Endothelial cell of umbilical vein (primary cell): Measurements from ENCODE around the gene CRACR2A. TPM values are rescaled to one million over a fixed set of nuclear protein-coding genes. Genes with fewer than 3 reads are reported as not detected.

Source experiments
- BruUV-seq: library from RNA; stranded (reverse); fragments of 400-500 nt; replicated peaks from 2 replicates; lab custom pipeline; 2021; lab: Mats Ljungman, UMichigan
- CTCF ChIA-PET: fragments of 300-600, 350-600 bp; sonication (Branson Sonifier 250); formaldehyde crosslinking; loops from one replicate; lab custom pipeline; 2021; ENCODE audit warnings: antibody characterized with exemption, inconsistent platforms; lab: Charles Lee
- POLR2A ChIA-PET: fragments of 300-600, 350-600 bp; sonication (Branson Sonifier 250); formaldehyde crosslinking; loops from one replicate; lab custom pipeline; 2021; ENCODE audit warnings: antibody characterized with exemption, inconsistent platforms; lab: Charles Lee
- DNase-seq: peaks from one replicate; pipeline ENCODE4 v3.0.0-alpha.2; 2011; ENCODE audit warnings: low read depth, low spot score
- FAIRE-seq: peaks from 2 replicates; lab custom pipeline; 2011; peaks lifted over from hg19 to GRCh38; lab: Jason Lieb, UNC
- H2AFZ ChIP-seq: 2 replicates; pipeline ENCODE4 v1.6.0; 2012; ENCODE audit warnings: low read depth, low read length, control low read depth, inconsistent platforms
- H3K27ac ChIP-seq: 2 replicates; pipeline ENCODE4 v1.5.1; 2011; ENCODE audit warnings: low read depth, mild to moderate bottlenecking, control low read depth, low read length, moderate library complexity; ENCODE audit not compliant: insufficient read depth
- H3K27me3 ChIP-seq, 2 experiments: 2 replicates each; pipeline versions ENCODE4 v1.6.0 to v1.6.1; 2011; ENCODE audit warnings: low read length in 2 of 2, mixed read lengths in 1 of 2; ENCODE audit not compliant: control insufficient read depth in 2 of 2, insufficient read depth in 2 of 2
- H3K36me3 ChIP-seq, 2 experiments: 2 replicates in 1 of 2; 3 replicates in 1 of 2; pipeline ENCODE4 v1.5.1; 2011; ENCODE audit warnings: low read length in 2 of 2, mild to moderate bottlenecking in 1 of 2, moderate library complexity in 1 of 2; ENCODE audit not compliant: control insufficient read depth in 2 of 2, insufficient read depth in 2 of 2; ENCODE audit errors: extremely low read depth in 1 of 2
- H3K4me1 ChIP-seq: 3 replicates; pipeline ENCODE4 v1.5.1; 2011; ENCODE audit warnings: mild to moderate bottlenecking, low read length; ENCODE audit not compliant: control insufficient read depth, insufficient read depth; ENCODE audit errors: extremely low read depth
- H3K4me2 ChIP-seq: 2 replicates; pipeline ENCODE4 v1.6.1; 2011; ENCODE audit warnings: low read length, control low read depth, mixed read lengths; ENCODE audit not compliant: insufficient read depth
- H3K4me3 ChIP-seq, 3 experiments: fragments of 200-600 bp in 1 of 3; sonication (generic), shearing (Covaris generic) in 1 of 3; replicated peaks in 1 of 3; 2 replicates each; pipeline ENCODE4 v1.5.1; 2011 to 2016; ENCODE audit warnings: control low read depth in 3 of 3, low read length in 3 of 3, mild to moderate bottlenecking in 2 of 3, inconsistent platforms in 1 of 3, low read depth in 1 of 3, moderate library complexity in 1 of 3; ENCODE audit not compliant: insufficient read depth in 1 of 3
- H3K79me2 ChIP-seq: 2 replicates; pipeline ENCODE4 v1.6.0; 2012; ENCODE audit warnings: low read length, inconsistent platforms; ENCODE audit not compliant: control insufficient read depth, insufficient read depth
- H3K9ac ChIP-seq: replicated peaks from 2 replicates; pipeline ENCODE3; 2011; ENCODE audit warnings: low read length, control low read depth; ENCODE audit not compliant: insufficient read depth; ENCODE audit errors: extremely low read depth
- H3K9me1 ChIP-seq: replicated peaks from 3 replicates; pipeline ENCODE4 v1.6.0; 2011; ENCODE audit warnings: mild to moderate bottlenecking, low read length; ENCODE audit not compliant: control insufficient read depth, insufficient read depth; ENCODE audit errors: extremely low read depth
- H3K9me3 ChIP-seq: replicated peaks from 2 replicates; pipeline ENCODE4 v1.5.1; 2012; ENCODE audit warnings: low read length, inconsistent platforms; ENCODE audit not compliant: control insufficient read depth, insufficient read depth
- H4K20me1 ChIP-seq: replicated peaks from 2 replicates; pipeline ENCODE3; 2011; ENCODE audit warnings: mild to moderate bottlenecking, low read length; ENCODE audit not compliant: control insufficient read depth, insufficient read depth; ENCODE audit errors: extremely low read depth
- CTCF ChIP-seq, 2 donors: IDR thresholded peaks; 1 replicate in 1 of 2; 2 replicates in 1 of 2; pipeline ENCODE4 v1.5.1; 2011; ENCODE audit warnings: low read length in 2 of 2, mild to moderate bottlenecking in 2 of 2, moderate library complexity in 2 of 2, control low read depth in 1 of 2, inconsistent platforms in 1 of 2, low read depth in 1 of 2; ENCODE audit not compliant: insufficient read depth in 1 of 2; ENCODE audit errors: extremely low read depth in 1 of 2
- EZH2 ChIP-seq: IDR thresholded peaks from 2 replicates; pipeline ENCODE4 v1.6.1; 2012; ENCODE audit warnings: borderline replicate concordance, low read depth, mild to moderate bottlenecking, moderate library complexity, low read length, inconsistent platforms; ENCODE audit not compliant: severe bottlenecking
- FOS ChIP-seq: IDR thresholded peaks from 2 replicates; pipeline ENCODE4 v1.6.1; 2011; ENCODE audit warnings: mild to moderate bottlenecking, low read length, moderate library complexity, borderline replicate concordance; ENCODE audit not compliant: insufficient read depth
- GATA2 ChIP-seq: IDR thresholded peaks from 2 replicates; pipeline ENCODE4 v1.7.0; 2011; ENCODE audit warnings: low read depth, mild to moderate bottlenecking, moderate library complexity, mixed read lengths, low read length; ENCODE audit not compliant: insufficient read length, insufficient read depth
- JUN ChIP-seq: IDR thresholded peaks from 2 replicates; pipeline ENCODE4 v1.6.1; 2011; ENCODE audit warnings: borderline replicate concordance, low read depth; ENCODE audit not compliant: insufficient read length, insufficient read depth
- MAX ChIP-seq: IDR thresholded peaks from 2 replicates; pipeline ENCODE4 v1.6.1; 2011; ENCODE audit not compliant: insufficient read depth, insufficient read length
- MYC ChIP-seq: IDR thresholded peaks from one replicate; pipeline ENCODE4 v1.6.1; 2011; ENCODE audit warnings: mild to moderate bottlenecking, low read depth, low read length
- POLR2A ChIP-seq: IDR thresholded peaks from 2 replicates; pipeline ENCODE4 v1.6.1; 2012; ENCODE audit warnings: low read depth, mild to moderate bottlenecking, control low read depth, low read length
- POLR2AphosphoS5 ChIP-seq: IDR thresholded peaks from 2 replicates; pipeline ENCODE4 v1.6.1; 2012; ENCODE audit warnings: low read depth, mild to moderate bottlenecking, control low read depth, low read length, moderate library complexity; ENCODE audit not compliant: insufficient read depth
- dilution Hi-C: fragments of 300-500 bp; cut with MboI; formaldehyde crosslinking; loops from one replicate; pipeline ENCODE4 v1.15.0; 2019; ENCODE audit warnings: low sequenced_read_pairs; ENCODE audit not compliant: extremely low pct_ligation_motif_present
- intact Hi-C: fragments of 100-400 bp; cut with micrococcal nuclease; formaldehyde crosslinking; loops from one replicate; pipeline ENCODE4 v1.10.0; 2022
- polyA plus RNA-seq, 4 experiments: library from polyadenylated mRNA; depleted of rRNA in 3 of 4; stranded (reverse) in 3 of 4; unstranded in 1 of 4; fragments of >200 nt; gene quantifications; 2 replicates each; pipeline versions ENCODE4 v1.2.1 to v1.2.3, GENCODE V29; 2011 to 2012; ENCODE audit warnings: missing spikeins in 1 of 4
- total RNA-seq: library from RNA; stranded (reverse); gene quantifications from 2 replicates; pipeline ENCODE4 v1.2.3, GENCODE V29; 2021

CRACR2A gene
- total and polyA plus RNA-seq, 2 donors (not counting 3 experiments of a cell fraction or from before 2014, with no cell fraction given): 4.4 to 15.9 TPM

- Histone ChIP-seq H2AFZ (peak overlapping the region; percentile 65), H3K4me2 (peak overlapping the region; percentile 88), H3K9me1 (no peaks in the 10 kb centered on the region), H3K9me3 (no peaks in the 10 kb centered on the region), H3K9ac (no peak overlapping the region), H3K27me3 (no peaks in the 10 kb centered on the region), H3K4me3 (peak overlapping the region in 1 of 3 experiments; percentile 23), H3K4me1 (peaks cover 16% of the 10 kb centered on the region), H3K79me2 (no peaks in the 10 kb centered on the region), H3K36me3 (no peaks in the 10 kb centered on the region), H3K27ac (no peak overlapping the region), H4K20me1 (no peaks in the 10 kb centered on the region)
- ChIA-PET CTCF (interaction anchor here (1.1 to 1.5 kb wide), 2 partner anchors 53 to 451 kb away, joined by 3 to 6 read pairs; no protein-coding TSS in a partner anchor), POLR2A (no interaction called here)
- BruUV-seq: no TSS peak
- intact Hi-C loops: loop anchor here (1.0 to 2.0 kb wide), 2 partner anchors 53 to 93 kb away; no protein-coding TSS in a partner anchor
- FAIRE-seq (no peak), DNase-seq (no peak)
- dilution Hi-C loops: no loop called here
- TF ChIP-seq MAX (no peak), EZH2 (no peak), GATA2 (no peak), CTCF (IDR thresholded peaks at IDR 0.05; ENCODE audit: extremely low read depth in 1 of 2, insufficient read depth in 1 of 2, low read depth in 1 of 2, low read length in 2 of 2) (no peak), JUN (no peak), POLR2AphosphoS5 (no peak), MYC (no peak), POLR2A (no peak), FOS (no peak)
These were observed 1.5 kb downstream of the CRACR2A start for GRCh38 chr12:3751151-3752095.
